CD4-positive, alpha-beta T cell treated with Interleukin-15 for 1 hour (primary cell): ENCODE data around the gene TMEM114.
"Not testable (repeated sequence)": the region's sequence is repeated elsewhere in the genome, so short reads cannot be mapped to it uniquely, and the experiment has no call there.

Source experiments
- DNase-seq: peaks from one replicate; pipeline ENCODE4 v3.0.0-alpha.2; 2020

The TMEM114 gene

GRCh38 chr16:8572063-8572918 lies 18.0 kb downstream of the TMEM114 start:
- DNase-seq = no peak

GRCh38 chr16:8571061-8571596 lies 19.2 kb downstream of the TMEM114 start:
- no peak for DNase-seq

GRCh38 chr16:8570393-8570792 lies 19.9 kb downstream of the TMEM114 start:
- DNase-seq = not testable (repeated sequence)

- no peak for DNase-seq
Measured at GRCh38 chr16:8569650-8570346, 20.5 kb downstream of the TMEM114 start.

GRCh38 chr16:8568231-8568617 lies 22.1 kb downstream of the TMEM114 start:
- no peak for DNase-seq

GRCh38 chr16:8567355-8568230 lies 22.7 kb downstream of the TMEM114 start:
- DNase-seq = peak; percentile 81

GRCh38 chr16:8565498-8565897 lies 24.8 kb downstream of the TMEM114 start:
- DNase-seq = no peak

- DNase-seq = no peak
Measured at GRCh38 chr16:8564934-8565345, 25.4 kb downstream of the TMEM114 start.

GRCh38 chr16:8563944-8564540 lies 26.3 kb downstream of the TMEM114 start:
- not testable (repeated sequence) for DNase-seq

- DNase-seq = no peak
Measured at GRCh38 chr16:8561496-8561895, 28.8 kb downstream of the TMEM114 start.

GRCh38 chr16:8555400-8555799 lies 34.9 kb downstream of the TMEM114 start:
- no peak for DNase-seq

- DNase-seq = no peak
Measured at GRCh38 chr16:8554881-8555280, 35.4 kb downstream of the TMEM114 start.

- DNase-seq = no peak
Measured at GRCh38 chr16:8554022-8554421, 36.3 kb downstream of the TMEM114 start.

- DNase-seq = no peak
Measured at GRCh38 chr16:8552487-8553221, 37.7 kb downstream of the TMEM114 start.

GRCh38 chr16:8551388-8552332 lies 38.7 kb downstream of the TMEM114 start:
- no peak for DNase-seq

- DNase-seq = no peak
Measured at GRCh38 chr16:8550728-8551387, 39.5 kb downstream of the TMEM114 start.

- no peak for DNase-seq
Measured at GRCh38 chr16:8549843-8550412, 40.4 kb downstream of the TMEM114 start.

GRCh38 chr16:8548166-8548565 lies 42.1 kb downstream of the TMEM114 start:
- no peak for DNase-seq

- DNase-seq = no peak
Measured at GRCh38 chr16:8547762-8548161, 42.5 kb downstream of the TMEM114 start.

- no peak for DNase-seq
Measured at GRCh38 chr16:8544406-8544805, 45.9 kb downstream of the TMEM114 start.
